SK-N-SH (cell line): ENCODE measurements around the gene NCOA4. TPM values are rescaled to one million over a fixed set of nuclear protein-coding genes. Genes with fewer than 3 reads are reported as not detected.

ENCODE experiments used
- CTCF ChIA-PET: fragments of 300-600, 350-600 bp; formaldehyde crosslinking; extraction: SDS; loops from one replicate; lab custom pipeline; 2021; lab: Yijun Ruan, JAX
- POLR2A ChIA-PET: fragments of 350-600 bp; sonication (Branson Sonifier 250); formaldehyde crosslinking; extraction: SDS; loops from one replicate; lab custom pipeline; 2020; ENCODE audit warnings: antibody characterized with exemption, inconsistent platforms; lab: Yijun Ruan, JAX
- DNase-seq: peaks from one replicate; pipeline ENCODE4 v3.0.0; 2012
- H2AFZ ChIP-seq: fragments of 200-600 bp; sonication (generic); 2 replicates; pipeline ENCODE4 v1.8.1; 2016; ENCODE audit warnings: antibody characterized with exemption, mild to moderate bottlenecking, low read depth
- H3F3A ChIP-seq: fragments of 200-600 bp; sonication (generic); replicated peaks from 2 replicates; pipeline ENCODE3; 2016; ENCODE audit warnings: antibody characterized with exemption, mild to moderate bottlenecking; ENCODE audit not compliant: insufficient read depth
- H3K27ac ChIP-seq, 2 experiments: fragments of 200-500 bp in 1 of 2; fragments of 200-600 bp in 1 of 2; sonication (Bioruptor generic) in 1 of 2; sonication (generic), shearing (Covaris generic) in 1 of 2; 2 replicates each; pipeline versions ENCODE4 v1.5.1 to v1.6.1; 2014 to 2016; ENCODE audit warnings: low read depth in 2 of 2, inconsistent platforms in 1 of 2, low read length in 1 of 2, mild to moderate bottlenecking in 1 of 2, mixed read lengths in 1 of 2
- H3K27me3 ChIP-seq: fragments of 200-600 bp; sonication (generic), shearing (Covaris generic); 2 replicates; pipeline ENCODE4 v1.6.1; 2016; ENCODE audit warnings: mixed run types; ENCODE audit not compliant: insufficient read depth
- H3K36me3 ChIP-seq, 2 experiments: fragments of 200-500 bp in 1 of 2; fragments of 200-600 bp in 1 of 2; sonication (Bioruptor generic) in 1 of 2; sonication (generic) in 1 of 2; replicated peaks in 1 of 2; 2 replicates each; pipeline versions ENCODE3 to v1.5.1; 2014 to 2016; ENCODE audit warnings: low read length in 1 of 2, mild to moderate bottlenecking in 1 of 2; ENCODE audit not compliant: insufficient read depth in 2 of 2, control insufficient read depth in 1 of 2
- H3K4me1 ChIP-seq, 2 experiments: fragments of 200-500 bp in 1 of 2; fragments of 200-600 bp in 1 of 2; sonication (Bioruptor generic) in 1 of 2; sonication (generic), shearing (Covaris generic) in 1 of 2; 2 replicates each; pipeline versions ENCODE4 v1.5.1 to v1.6.1; 2014 to 2016; ENCODE audit warnings: low read depth in 1 of 2, low read length in 1 of 2, mixed run types in 1 of 2; ENCODE audit not compliant: insufficient read depth in 2 of 2, control insufficient read depth in 1 of 2
- H3K4me2 ChIP-seq: fragments of 200-600 bp; sonication (generic), shearing (Covaris generic); 2 replicates; pipeline ENCODE4 v1.6.1; 2017; ENCODE audit warnings: mixed run types
- H3K4me3 ChIP-seq, 2 experiments: fragments of 200-500 bp in 1 of 2; fragments of 200-600 bp in 1 of 2; sonication (Bioruptor generic) in 1 of 2; sonication (generic), shearing (Covaris generic) in 1 of 2; 2 replicates each; pipeline versions ENCODE4 v1.5.1 to v1.8.1; 2014 to 2016; ENCODE audit warnings: low read depth in 2 of 2, inconsistent platforms in 1 of 2, low read length in 1 of 2, mild to moderate bottlenecking in 1 of 2, mixed read lengths in 1 of 2, moderate library complexity in 1 of 2
- H3K79me2 ChIP-seq: fragments of 200-600 bp; sonication (generic); 2 replicates; pipeline ENCODE4 v1.8.1; 2017; ENCODE audit warnings: mild to moderate bottlenecking; ENCODE audit not compliant: insufficient read depth
- H3K9ac ChIP-seq: fragments of 200-600 bp; sonication (generic); 2 replicates; pipeline ENCODE4 v1.6.1; 2017; ENCODE audit warnings: mixed run types
- H3K9me2 ChIP-seq: fragments of 200-600 bp; sonication (generic); 2 replicates; pipeline ENCODE4 v1.6.1; 2017; ENCODE audit warnings: mixed run types
- H3K9me3 ChIP-seq: fragments of 200-600 bp; sonication (generic); 2 replicates; pipeline ENCODE4 v1.6.1; 2017; ENCODE audit warnings: mixed run types, mild to moderate bottlenecking, moderate library complexity
- H4K20me1 ChIP-seq: fragments of 200-600 bp; sonication (generic); 2 replicates; pipeline ENCODE4 v1.6.1; 2017; ENCODE audit warnings: mild to moderate bottlenecking, mixed run types; ENCODE audit not compliant: insufficient read depth
- CHD2 ChIP-seq: fragments of 150-350 bp; IDR thresholded peaks from 2 replicates; pipeline ENCODE4 v1.6.1; 2018; ENCODE audit warnings: low read length; ENCODE audit not compliant: partially characterized antibody
- EZH2phosphoT487 ChIP-seq: fragments of 200-600 bp; sonication (generic); IDR thresholded peaks from 2 replicates; pipeline ENCODE4 v1.6.1; 2017; ENCODE audit warnings: low read depth, mixed run types, mild to moderate bottlenecking, antibody characterized with exemption, moderate library complexity, borderline replicate concordance
- FOXJ3 ChIP-seq: sonication (generic); formaldehyde crosslinking; IDR thresholded peaks from 2 replicates; pipeline ENCODE4 v1.5.1; 2020; ENCODE audit warnings: mild to moderate bottlenecking, missing genetic modification reagents
- GATA2 ChIP-seq: sonication (generic); formaldehyde crosslinking; IDR thresholded peaks from 2 replicates; pipeline ENCODE4 v1.5.0; 2020; ENCODE audit warnings: mild to moderate bottlenecking, missing genetic modification reagents
- MEF2A ChIP-seq: IDR thresholded peaks from 2 replicates; pipeline ENCODE4 v1.4.0; 2012; ENCODE audit warnings: low read depth, borderline replicate concordance
- MXI1 ChIP-seq: IDR thresholded peaks from 2 replicates; pipeline ENCODE4 v1.6.1; 2012; ENCODE audit warnings: mild to moderate bottlenecking, low read depth, low read length, improper control_type of control experiment
- RAD21 ChIP-seq: IDR thresholded peaks from 2 replicates; pipeline ENCODE4 v1.6.1; 2012; ENCODE audit warnings: mild to moderate bottlenecking, low read length
- RCOR1 ChIP-seq: fragments of 150-350 bp; IDR thresholded peaks from 2 replicates; pipeline ENCODE4 v1.6.1; 2017; ENCODE audit warnings: antibody characterized with exemption, low read length
- SIN3A ChIP-seq: IDR thresholded peaks from 2 replicates; pipeline ENCODE4 v1.6.1; 2012; ENCODE audit warnings: low read depth, mild to moderate bottlenecking, low read length, moderate library complexity, borderline replicate concordance
- SMC3 ChIP-seq: IDR thresholded peaks from 2 replicates; pipeline ENCODE4 v1.6.1; 2012; ENCODE audit warnings: low read depth, low read length, improper control_type of control experiment
- TAF1 ChIP-seq: IDR thresholded peaks from 2 replicates; pipeline ENCODE4 v1.6.1; 2012; ENCODE audit warnings: low read depth, mild to moderate bottlenecking, low read length, moderate library complexity, borderline replicate concordance
- TCF12 ChIP-seq: IDR thresholded peaks from 2 replicates; pipeline ENCODE4 v1.4.0; 2012
- USF1 ChIP-seq: IDR thresholded peaks from 2 replicates; pipeline ENCODE4 v1.4.0; 2012; ENCODE audit warnings: low read depth, borderline replicate concordance
- WGBS: methylation state at CpG from one replicate; pipeline ENCODE4 v1.1.6; 2017; ENCODE audit warnings: low lambda C conversion rate; 5-methylcytosine and 5-hydroxymethylcytosine counted together
- polyA plus RNA-seq, 3 experiments: library from polyadenylated mRNA; depleted of rRNA; stranded (reverse); fragments of >200 nt; gene quantifications; 2 replicates each; pipeline ENCODE4 v1.2.3, GENCODE V29; 2012
- TF ChIP-seq, protein P1 (sequence below): fragments of 200-600 bp; sonication (generic); IDR thresholded peaks from 2 replicates; pipeline ENCODE4 v1.6.1; 2017; ENCODE audit warnings: antibody characterized with exemption, mild to moderate bottlenecking, moderate library complexity
- TF ChIP-seq, protein P2 (sequence below): IDR thresholded peaks from 2 replicates; pipeline ENCODE4; 2012

NCOA4 gene
- polyA plus RNA-seq, 1 of the 3 experiments (the other 2 are of a cell fraction) = 30.3 TPM

- no peak for TF ChIP-seq GATA2 (CRISPR knock-in tag)
- no peak for TF ChIP-seq EZH2phosphoT487
- no peak for TF ChIP-seq SMC3
- TF ChIP-seq MXI1 = no peak
- no peak for TF ChIP-seq MEF2A
- TF ChIP-seq USF1 = no peak
- TF ChIP-seq CHD2 = no peak
- TF ChIP-seq RAD21 = no peak
- no peak for TF ChIP-seq TAF1
- TF ChIP-seq, protein P1, sequence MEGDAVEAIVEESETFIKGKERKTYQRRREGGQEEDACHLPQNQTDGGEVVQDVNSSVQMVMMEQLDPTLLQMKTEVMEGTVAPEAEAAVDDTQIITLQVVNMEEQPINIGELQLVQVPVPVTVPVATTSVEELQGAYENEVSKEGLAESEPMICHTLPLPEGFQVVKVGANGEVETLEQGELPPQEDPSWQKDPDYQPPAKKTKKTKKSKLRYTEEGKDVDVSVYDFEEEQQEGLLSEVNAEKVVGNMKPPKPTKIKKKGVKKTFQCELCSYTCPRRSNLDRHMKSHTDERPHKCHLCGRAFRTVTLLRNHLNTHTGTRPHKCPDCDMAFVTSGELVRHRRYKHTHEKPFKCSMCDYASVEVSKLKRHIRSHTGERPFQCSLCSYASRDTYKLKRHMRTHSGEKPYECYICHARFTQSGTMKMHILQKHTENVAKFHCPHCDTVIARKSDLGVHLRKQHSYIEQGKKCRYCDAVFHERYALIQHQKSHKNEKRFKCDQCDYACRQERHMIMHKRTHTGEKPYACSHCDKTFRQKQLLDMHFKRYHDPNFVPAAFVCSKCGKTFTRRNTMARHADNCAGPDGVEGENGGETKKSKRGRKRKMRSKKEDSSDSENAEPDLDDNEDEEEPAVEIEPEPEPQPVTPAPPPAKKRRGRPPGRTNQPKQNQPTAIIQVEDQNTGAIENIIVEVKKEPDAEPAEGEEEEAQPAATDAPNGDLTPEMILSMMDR = no peak
- no peak for TF ChIP-seq FOXJ3
- TF ChIP-seq RCOR1 = no peak
Observed at GRCh38 chr10:46033602-46034011, 3.2 kb upstream of the NCOA4 start (continued).

GRCh38 chr10:46031648-46032532, 1.5 kb upstream of the NCOA4 start:
- Histone ChIP-seq H3K9ac (no peak overlapping the region), H3K27me3 (no peaks in the 10 kb centered on the region), H3K36me3 (peaks cover 0 to 3% of the 10 kb centered on the region in 2 experiments), H3K4me3 (no peak overlapping the region), H3K9me2 (no peaks in the 10 kb centered on the region), H3K79me2 (peaks cover 33% of the 10 kb centered on the region), H3F3A (peaks cover 8% of the 10 kb centered on the region), H3K9me3 (no peaks in the 10 kb centered on the region), H4K20me1 (peaks cover 16% of the 10 kb centered on the region), H2AFZ (0 out of 2 replicates have a peak overlapping the region, but pooled peaks have one; percentile 99), H3K4me1 (peaks cover 5 to 18% of the 10 kb centered on the region in 2 experiments; a peak in 3 of 4 replicates), H3K4me2 (no peak overlapping the region), H3K27ac (no peak overlapping the region)
- ChIA-PET CTCF (interaction anchor here (0.6 to 1.1 kb wide), 2 partner anchors 42 to 492 kb away, joined by 4 read pairs; no protein-coding TSS in a partner anchor), POLR2A (no interaction called here)
- WGBS = 69% methylated on average over 5 of the region's 6 CpGs
- TF ChIP-seq, protein P2, sequence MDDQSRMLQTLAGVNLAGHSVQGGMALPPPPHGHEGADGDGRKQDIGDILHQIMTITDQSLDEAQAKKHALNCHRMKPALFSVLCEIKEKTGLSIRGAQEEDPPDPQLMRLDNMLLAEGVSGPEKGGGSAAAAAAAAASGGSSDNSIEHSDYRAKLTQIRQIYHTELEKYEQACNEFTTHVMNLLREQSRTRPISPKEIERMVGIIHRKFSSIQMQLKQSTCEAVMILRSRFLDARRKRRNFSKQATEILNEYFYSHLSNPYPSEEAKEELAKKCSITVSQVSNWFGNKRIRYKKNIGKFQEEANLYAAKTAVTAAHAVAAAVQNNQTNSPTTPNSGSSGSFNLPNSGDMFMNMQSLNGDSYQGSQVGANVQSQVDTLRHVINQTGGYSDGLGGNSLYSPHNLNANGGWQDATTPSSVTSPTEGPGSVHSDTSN = no peak
- TF ChIP-seq SIN3A (no peak), CHD2 (no peak), TCF12 (no peak)
- DNase-seq = no peak
